ENCODE results near the gene SLITRK3. TPM values are rescaled to one million over a fixed set of nuclear protein-coding genes. Genes with fewer than 3 reads are reported as not detected.

Gene SLITRK3
- total and polyA plus RNA-seq, 4 donors = 0.03 to 0.26 (median 0.24) TPM; not detected in 1

GRCh38 chr3:165210132-165210531, 13.9 kb upstream of the SLITRK3 start:
- ATAC-seq (ENCODE audit: low FRiP score) (no peak), DNase-seq (no peak)
- Histone ChIP-seq H3K9me3 (ENCODE audit: control insufficient read depth, low read length) (no peaks in the 10 kb centered on the region), H3K27ac (ENCODE audit: low read depth in 1 of 2, low read length in 2 of 2) (no peak overlapping the region), H3K4me1 (ENCODE audit: control insufficient read depth in 1 of 2, insufficient read depth in 2 of 2, low read length in 2 of 2) (no peaks in the 10 kb centered on the region), H3K27me3 (ENCODE audit: control insufficient read depth in 1 of 2, insufficient read depth in 2 of 2, low read length in 1 of 2) (no peaks in the 10 kb centered on the region), H3K4me3 (ENCODE audit: low read length in 2 of 2) (no peak overlapping the region), H3K36me3 (ENCODE audit: control insufficient read depth in 1 of 2, insufficient read depth in 2 of 2, low read length in 1 of 2) (no peaks in the 10 kb centered on the region)
- intact Hi-C loops (cut with DNase I) = no loop called here

GRCh38 chr3:165206454-165207266, 10.5 kb upstream of the SLITRK3 start:
- H3K27me3 ChIP-seq (ENCODE audit: control insufficient read depth in 1 of 2, insufficient read depth in 2 of 2, low read length in 1 of 2) = no peaks in the 10 kb centered on the region
- intact Hi-C loops (cut with DNase I) = no loop called here
- no peaks in the 10 kb centered on the region for H3K4me1 ChIP-seq (ENCODE audit: control insufficient read depth in 1 of 2, insufficient read depth in 2 of 2, low read length in 2 of 2)
- H3K36me3 ChIP-seq (ENCODE audit: control insufficient read depth in 1 of 2, insufficient read depth in 2 of 2, low read length in 1 of 2) = no peaks in the 10 kb centered on the region
- peak; percentile 83 to 91 for DNase-seq
- WGBS, 2 donors = 15 to 17% methylated on average over 26 of the region's 26 CpGs
- no peak overlapping the region for H3K27ac ChIP-seq (ENCODE audit: low read depth in 1 of 2, low read length in 2 of 2)
- ATAC-seq (ENCODE audit: low FRiP score) = peak; percentile 88
- peak overlapping the region; percentile 1 to 18 for H3K4me3 ChIP-seq (ENCODE audit: low read length in 2 of 2)
- no peaks in the 10 kb centered on the region for H3K9me3 ChIP-seq (ENCODE audit: control insufficient read depth, low read length)

DNA sequence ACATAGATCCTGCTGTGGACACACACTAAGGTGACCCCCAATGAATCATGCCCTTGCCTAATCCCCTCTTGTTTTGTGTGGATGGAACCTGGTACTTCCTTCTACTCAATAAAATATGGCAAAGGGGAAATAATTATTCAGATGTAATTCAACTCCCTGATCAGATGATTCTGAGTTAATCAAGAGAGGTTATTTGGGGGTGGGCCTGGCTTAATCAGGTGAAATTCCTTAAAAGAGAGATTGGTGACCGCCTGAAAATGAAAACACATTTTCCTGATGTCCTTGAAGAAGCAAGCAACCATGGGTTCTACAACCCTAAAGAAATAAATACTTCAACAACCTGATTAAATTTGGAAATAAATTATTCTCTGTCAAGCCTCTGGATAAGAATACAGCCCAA, 8.3 kb upstream of the SLITRK3 start:
- intact Hi-C loops (cut with DNase I) = no loop called here
- DNase-seq = no peak
- WGBS, 2 donors = 96% methylated on average over 1 of the region's 1 CpG

DNA sequence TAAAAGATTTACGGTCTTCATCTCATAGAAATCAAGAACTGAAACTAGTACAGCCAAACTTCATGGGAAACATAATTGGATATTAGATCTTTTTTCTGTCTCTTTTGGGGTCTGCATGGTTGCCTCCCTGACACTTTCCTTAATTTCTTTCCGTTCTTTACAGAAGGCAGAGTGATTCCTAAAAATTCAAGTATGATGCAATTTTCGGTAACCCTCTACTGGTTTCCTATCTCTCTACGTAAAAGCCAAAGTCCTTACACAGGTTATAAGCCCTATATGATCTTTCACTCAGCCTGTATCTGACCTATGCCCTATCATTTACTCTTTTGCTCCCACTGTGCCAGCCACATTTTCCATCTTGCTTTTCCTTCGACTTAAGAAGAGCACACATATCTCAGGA, 6.8 kb upstream of the SLITRK3 start:
- H3K4me3 ChIP-seq (ENCODE audit: low read length in 2 of 2) = no peak overlapping the region
- ATAC-seq (ENCODE audit: low FRiP score) = no peak
- no peaks in the 10 kb centered on the region for H3K27me3 ChIP-seq (ENCODE audit: control insufficient read depth in 1 of 2, insufficient read depth in 2 of 2, low read length in 1 of 2)
- WGBS, 2 donors = 94 to 97% methylated on average over 5 of the region's 5 CpGs
- H3K9me3 ChIP-seq (ENCODE audit: control insufficient read depth, low read length) = no peaks in the 10 kb centered on the region
- DNase-seq = no peak
- H3K4me1 ChIP-seq (ENCODE audit: control insufficient read depth in 1 of 2, insufficient read depth in 2 of 2, low read length in 2 of 2) = no peaks in the 10 kb centered on the region
- H3K27ac ChIP-seq (ENCODE audit: low read depth in 1 of 2, low read length in 2 of 2) = no peak overlapping the region
- H3K36me3 ChIP-seq (ENCODE audit: control insufficient read depth in 1 of 2, insufficient read depth in 2 of 2, low read length in 1 of 2) = no peaks in the 10 kb centered on the region
- intact Hi-C loops (cut with DNase I) = no loop called here

More for the DNA sequence above, 8.3 kb upstream of the SLITRK3 start:
- Histone ChIP-seq H3K4me3 (ENCODE audit: low read length in 2 of 2) (no peak overlapping the region), H3K27ac (ENCODE audit: low read depth in 1 of 2, low read length in 2 of 2) (no peak overlapping the region), H3K27me3 (ENCODE audit: control insufficient read depth in 1 of 2, insufficient read depth in 2 of 2, low read length in 1 of 2) (no peaks in the 10 kb centered on the region), H3K9me3 (ENCODE audit: control insufficient read depth, low read length) (no peaks in the 10 kb centered on the region), H3K4me1 (ENCODE audit: control insufficient read depth in 1 of 2, insufficient read depth in 2 of 2, low read length in 2 of 2) (no peaks in the 10 kb centered on the region), H3K36me3 (ENCODE audit: control insufficient read depth in 1 of 2, insufficient read depth in 2 of 2, low read length in 1 of 2) (no peaks in the 10 kb centered on the region)
- ATAC-seq (ENCODE audit: low FRiP score) = no peak

GRCh38 chr3:165201964-165202363, 5.8 kb upstream of the SLITRK3 start:
- no peaks in the 10 kb centered on the region for H3K9me3 ChIP-seq (ENCODE audit: control insufficient read depth, low read length)
- intact Hi-C loops (cut with DNase I) = no loop called here
- DNase-seq (no peak), ATAC-seq (ENCODE audit: low FRiP score) (no peak)
- peaks cover 2 to 4% of the 10 kb centered on the region in 2 donors for H3K4me1 ChIP-seq (ENCODE audit: control insufficient read depth in 1 of 2, insufficient read depth in 2 of 2, low read length in 2 of 2)
- H3K27ac ChIP-seq (ENCODE audit: low read depth in 1 of 2, low read length in 2 of 2) = no peak overlapping the region
- no peaks in the 10 kb centered on the region for H3K27me3 ChIP-seq (ENCODE audit: control insufficient read depth in 1 of 2, insufficient read depth in 2 of 2, low read length in 1 of 2)
- H3K4me3 ChIP-seq (ENCODE audit: low read length in 2 of 2) = no peak overlapping the region
- no peaks in the 10 kb centered on the region for H3K36me3 ChIP-seq (ENCODE audit: control insufficient read depth in 1 of 2, insufficient read depth in 2 of 2, low read length in 1 of 2)
- WGBS, 2 donors = 85 to 93% methylated on average over 2 of the region's 2 CpGs

DNA sequence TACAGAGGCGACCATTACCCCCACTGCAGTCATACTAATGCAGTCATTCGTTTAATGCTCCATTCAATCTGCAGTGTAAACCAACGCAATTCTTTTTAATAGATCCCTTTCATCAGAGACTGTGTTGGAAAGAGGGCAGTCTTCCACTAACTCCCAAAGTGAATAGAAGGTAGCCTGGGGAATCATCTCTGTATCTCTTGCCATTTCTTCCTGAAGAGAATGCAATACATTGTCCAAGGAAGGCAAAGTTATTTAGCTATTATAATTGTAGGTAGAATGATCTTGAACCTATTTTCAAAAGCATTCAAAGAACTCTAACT, 1.3 kb upstream of the SLITRK3 start:
- Histone ChIP-seq H3K36me3 (ENCODE audit: control insufficient read depth in 1 of 2, insufficient read depth in 2 of 2, low read length in 1 of 2) (no peaks in the 10 kb centered on the region), H3K27ac (ENCODE audit: low read depth in 1 of 2, low read length in 2 of 2) (no peak overlapping the region), H3K9me3 (ENCODE audit: control insufficient read depth, low read length) (no peaks in the 10 kb centered on the region), H3K4me3 (ENCODE audit: low read length in 2 of 2) (no peak overlapping the region), H3K4me1 (ENCODE audit: control insufficient read depth in 1 of 2, insufficient read depth in 2 of 2, low read length in 2 of 2) (peaks cover 4 to 10% of the 10 kb centered on the region in 2 donors), H3K27me3 (ENCODE audit: control insufficient read depth in 1 of 2, insufficient read depth in 2 of 2, low read length in 1 of 2) (peaks cover 0 to 6% of the 10 kb centered on the region in 2 donors)
- no peak for DNase-seq
- 52 to 65% methylated on average over 3 of the region's 3 CpGs for WGBS, 2 donors
- no peak for ATAC-seq (ENCODE audit: low FRiP score)
- intact Hi-C loops (cut with DNase I) = no loop called here

DNA sequence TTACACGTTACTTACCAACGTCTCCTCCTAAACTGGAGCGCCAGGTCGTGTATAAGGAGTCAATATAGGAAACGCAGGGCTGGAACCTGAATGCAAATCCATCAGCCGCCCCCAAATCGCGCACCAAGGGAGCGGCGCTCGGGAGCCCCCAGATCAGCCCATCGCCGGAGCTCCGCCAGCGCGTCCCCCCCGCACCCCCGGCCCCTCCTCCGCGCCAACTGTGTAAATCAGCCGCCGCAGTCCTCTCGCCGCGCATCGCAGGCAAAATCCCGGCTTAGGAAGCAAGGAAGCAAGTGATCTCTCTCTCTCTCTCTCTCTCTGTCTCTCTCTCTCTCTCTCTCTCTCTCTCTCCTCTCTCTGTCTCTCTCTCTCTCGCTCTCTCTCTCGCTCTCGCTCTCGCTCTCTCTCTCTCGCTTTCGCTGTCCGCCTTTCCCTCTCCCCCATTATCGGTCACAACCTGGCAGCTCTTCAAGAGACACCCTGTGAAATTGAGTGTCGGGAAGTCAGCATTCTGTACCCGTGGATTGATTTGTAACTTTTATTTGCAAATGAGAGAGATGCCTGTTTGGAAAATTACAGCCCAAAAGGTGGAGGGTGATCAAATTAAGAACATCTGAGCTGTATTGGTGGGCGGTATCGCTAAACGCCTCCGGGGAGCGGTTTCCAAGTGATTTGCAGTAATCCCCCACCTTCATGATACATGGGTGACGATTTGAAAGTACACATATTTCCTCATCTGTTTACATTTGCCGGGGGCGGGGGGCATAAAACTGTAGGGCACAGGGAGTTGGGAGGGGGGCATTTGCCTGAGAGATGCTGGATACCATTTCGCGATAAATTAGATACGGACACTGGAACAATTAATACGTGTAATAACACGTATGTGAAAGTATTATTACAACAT, 645 bp upstream of the SLITRK3 start:
- peaks cover 4 to 10% of the 10 kb centered on the region in 2 donors for H3K4me1 ChIP-seq (ENCODE audit: control insufficient read depth in 1 of 2, insufficient read depth in 2 of 2, low read length in 2 of 2)
- WGBS, 2 donors = 4% methylated on average over 43 to 50 of the region's 50 CpGs

GRCh38 chr3:165195241-165195639, 944 bp downstream of the SLITRK3 start:
- peaks cover 0 to 6% of the 10 kb centered on the region in 2 donors for H3K27me3 ChIP-seq (ENCODE audit: control insufficient read depth in 1 of 2, insufficient read depth in 2 of 2, low read length in 1 of 2)
- peaks cover 4 to 10% of the 10 kb centered on the region in 2 donors for H3K4me1 ChIP-seq (ENCODE audit: control insufficient read depth in 1 of 2, insufficient read depth in 2 of 2, low read length in 2 of 2)
- no peaks in the 10 kb centered on the region for H3K36me3 ChIP-seq (ENCODE audit: control insufficient read depth in 1 of 2, insufficient read depth in 2 of 2, low read length in 1 of 2)
- H3K9me3 ChIP-seq (ENCODE audit: control insufficient read depth, low read length) = no peaks in the 10 kb centered on the region
- H3K4me3 ChIP-seq (ENCODE audit: low read length in 2 of 2) = peak overlapping the region in 1 of 2 donors; percentile 73
- no peak overlapping the region for H3K27ac ChIP-seq (ENCODE audit: low read depth in 1 of 2, low read length in 2 of 2)
- intact Hi-C loops (cut with DNase I) = no loop called here
- peak; percentile 13 for ATAC-seq (ENCODE audit: low FRiP score)
- DNase-seq = no peak
- whole genome bisulfite sequencing, 2 donors = 2 to 6% methylated on average over 18 of the region's 18 CpGs

More for the DNA sequence above, 645 bp upstream of the SLITRK3 start:
- DNase-seq (peak in 1 of 2 donors; percentile 70), ATAC-seq (ENCODE audit: low FRiP score) (no peak)
- intact Hi-C loops (cut with DNase I) = no loop called here
- Histone ChIP-seq H3K4me3 (ENCODE audit: low read length in 2 of 2) (peak overlapping the region; percentile 57 to 70), H3K27ac (ENCODE audit: low read depth in 1 of 2, low read length in 2 of 2) (no peak overlapping the region), H3K36me3 (ENCODE audit: control insufficient read depth in 1 of 2, insufficient read depth in 2 of 2, low read length in 1 of 2) (no peaks in the 10 kb centered on the region), H3K27me3 (ENCODE audit: control insufficient read depth in 1 of 2, insufficient read depth in 2 of 2, low read length in 1 of 2) (peaks cover 0 to 6% of the 10 kb centered on the region in 2 donors), H3K9me3 (ENCODE audit: control insufficient read depth, low read length) (no peaks in the 10 kb centered on the region)

Data from aorta (tissue), 5 donors.